Cortex of kidney (tissue), 1 donor: ENCODE measurements around the gene KCNK7.
"Not testable (repeated sequence)": the region's sequence is repeated elsewhere in the genome, so short reads cannot be mapped to it uniquely, and the experiment has no call there.

ENCODE experiments used
- DNase-seq: peaks from one replicate; lab custom pipeline; 2025; lab: John Stamatoyannopoulos, UW

Gene KCNK7

DNA sequence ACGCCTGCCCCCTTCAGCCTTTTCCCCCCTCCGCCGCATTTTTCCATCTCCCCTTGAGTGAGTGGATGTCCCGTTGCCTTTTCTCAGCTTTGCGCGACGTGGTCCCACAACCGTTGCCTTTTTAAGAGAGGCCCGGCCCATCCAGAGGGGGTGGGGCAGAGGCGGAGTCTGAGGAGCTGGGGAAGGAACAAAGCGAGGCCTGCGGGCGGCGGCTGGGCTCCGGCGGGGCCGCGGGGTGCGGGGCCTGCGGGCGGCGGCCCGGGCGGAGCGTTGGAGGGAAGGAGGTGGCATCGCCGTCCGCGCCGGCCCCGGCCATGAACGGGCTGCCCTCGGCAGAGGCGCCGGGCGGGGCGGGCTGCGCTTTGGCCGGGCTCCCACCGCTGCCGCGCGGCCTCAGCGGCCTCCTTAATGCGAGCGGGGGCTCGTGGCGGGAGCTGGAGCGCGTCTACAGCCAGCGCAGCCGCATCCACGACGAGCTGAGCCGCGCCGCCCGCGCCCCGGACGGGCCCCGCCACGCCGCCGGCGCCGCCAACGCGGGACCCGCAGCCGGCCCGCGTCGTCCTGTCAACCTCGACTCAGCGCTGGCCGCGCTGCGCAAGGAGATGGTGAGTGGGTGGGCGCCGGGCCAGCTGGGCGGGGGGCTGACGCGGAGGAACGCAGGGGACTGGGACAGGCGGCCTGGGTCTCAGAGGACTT lies 23.1 kb downstream of the KCNK7 start, which contains the start of gene FAM89B:
TSS of gene FAM89B (plus strand) at position 183 of the 696 bp plus-strand sequence. CDS start at position 315, 132 bp downstream.
- DNase-seq, result no peak

DNA sequence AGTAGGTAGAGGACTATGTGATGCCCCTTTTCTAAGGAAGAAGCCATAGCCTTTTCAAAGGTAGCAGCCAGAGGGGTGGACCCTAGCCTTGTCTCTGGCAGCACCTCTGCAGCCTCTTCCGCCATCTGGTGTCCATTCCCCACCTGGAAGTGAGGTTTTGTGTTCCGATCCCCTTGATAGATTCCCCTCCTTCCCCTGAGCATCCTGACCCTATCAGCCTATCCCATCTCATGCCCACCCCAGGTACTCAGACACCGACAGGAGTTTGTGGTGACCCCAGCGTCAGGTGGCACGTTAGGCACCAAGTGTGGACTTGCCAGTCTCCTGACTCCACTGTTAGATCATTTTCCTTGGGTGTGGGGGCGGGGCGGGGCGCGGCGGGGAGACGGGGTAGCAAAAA lies 23.7 kb downstream of the KCNK7 start:
- DNase-seq, result no peak

DNA sequence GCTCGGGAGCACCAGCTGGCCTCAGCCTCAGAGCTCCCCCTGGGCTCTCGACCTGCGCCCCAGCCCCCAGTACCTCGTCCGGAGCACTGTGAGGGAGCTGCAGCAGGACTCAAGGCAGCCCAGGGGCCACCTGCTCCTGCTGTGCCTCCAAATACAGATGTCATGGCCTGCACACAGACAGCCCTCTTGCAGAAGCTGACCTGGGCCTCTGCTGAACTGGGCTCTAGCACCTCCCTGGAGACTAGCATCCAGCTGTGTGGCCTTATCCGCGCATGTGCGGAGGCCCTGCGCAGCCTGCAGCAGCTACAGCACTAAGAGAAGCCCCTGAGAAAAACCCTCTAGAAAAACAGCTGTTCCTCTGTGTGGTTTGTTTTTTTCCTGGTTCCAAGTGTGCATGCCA lies 24.2 kb downstream of the KCNK7 start:
- no peak for DNase-seq

DNA sequence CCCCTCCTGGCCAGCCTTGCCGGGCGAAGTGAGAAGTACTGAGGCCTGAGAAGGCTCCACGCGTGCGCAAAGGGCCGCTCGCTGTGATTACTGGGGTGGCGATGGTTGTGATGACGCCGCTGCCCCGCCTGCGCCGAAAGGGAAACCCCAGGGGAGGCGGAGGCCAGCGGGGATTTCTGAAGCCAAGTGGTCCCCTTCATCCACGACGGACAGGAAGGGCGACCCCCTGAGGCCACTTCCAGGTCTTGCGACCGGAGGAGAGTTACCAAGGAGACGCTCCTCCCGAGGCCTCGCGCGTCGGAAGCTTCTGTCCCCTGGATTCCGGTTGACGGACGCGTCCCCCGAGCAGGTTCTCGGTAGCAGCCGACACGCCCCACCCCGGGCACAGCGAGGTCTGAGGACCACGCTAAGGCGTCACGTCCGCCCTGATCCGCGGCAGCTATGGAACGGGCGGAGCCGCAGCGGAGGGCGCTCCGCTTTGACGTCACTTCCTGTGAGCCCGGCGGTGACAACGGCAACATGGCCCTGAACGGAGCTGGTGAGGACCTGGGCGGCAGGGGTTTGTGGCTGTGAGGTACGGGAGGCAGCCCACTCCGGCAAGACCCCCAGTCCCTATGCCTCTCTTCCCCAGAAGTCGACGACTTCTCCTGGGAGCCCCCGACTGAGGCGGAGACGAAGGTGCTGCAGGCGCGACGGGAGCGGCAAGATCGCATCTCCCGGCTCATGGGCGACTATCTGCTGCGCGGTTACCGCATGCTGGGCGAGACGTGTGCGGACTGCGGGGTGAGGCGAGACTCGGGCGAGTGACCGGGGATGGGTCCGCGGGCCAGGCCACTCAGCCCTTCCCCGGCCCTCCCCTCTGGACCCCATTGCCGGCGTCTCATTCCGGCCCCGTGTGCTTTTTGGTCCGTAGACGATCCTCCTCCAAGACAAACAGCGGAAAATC lies 25.4 kb downstream of the KCNK7 start, which contains the start of gene ZNRD2:
TSS of gene ZNRD2 (plus strand) at position 505 of the 946 bp plus-strand sequence. CDS start at position 520, 15 bp downstream.
- no peak for DNase-seq

DNA sequence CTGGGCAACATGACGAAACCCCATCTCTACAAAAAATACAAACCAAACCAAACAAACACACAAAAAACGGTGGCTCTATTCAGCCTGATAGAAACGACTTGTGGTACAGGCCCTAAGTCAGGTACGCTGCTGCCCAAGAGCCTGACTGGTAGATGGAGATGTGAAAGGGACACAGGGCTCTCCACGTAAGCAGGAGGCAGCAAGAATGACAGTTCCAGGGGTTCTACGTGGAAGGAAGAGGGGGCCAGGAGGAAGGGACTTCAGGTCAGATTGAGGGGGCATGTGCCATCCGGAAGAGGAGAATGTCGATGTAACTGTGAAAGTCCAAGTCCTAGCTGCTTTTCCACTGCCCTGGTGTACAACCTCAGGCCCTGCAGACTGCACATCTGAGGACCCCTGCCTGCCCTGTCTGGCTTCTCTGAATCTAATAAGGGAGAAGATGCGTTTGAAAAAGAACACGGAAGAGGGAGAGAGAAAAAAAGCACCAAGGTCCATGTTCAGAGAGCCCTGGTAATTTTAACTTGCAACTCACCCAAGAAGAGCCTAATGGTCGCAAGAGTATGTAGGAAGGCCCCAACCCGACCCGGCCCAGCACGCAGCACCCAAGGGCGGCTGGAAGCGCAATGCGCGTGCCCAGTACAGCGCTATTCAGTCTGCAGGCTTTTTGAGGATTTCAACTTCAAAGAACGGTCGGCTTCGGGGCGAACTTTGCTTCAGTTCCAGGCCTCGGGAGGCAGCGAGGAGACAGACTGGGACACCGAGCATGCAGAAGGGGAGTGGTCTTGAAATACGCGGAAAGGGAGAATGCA lies 26.2 kb downstream of the KCNK7 start:
- DNase-seq, result no peak

DNA sequence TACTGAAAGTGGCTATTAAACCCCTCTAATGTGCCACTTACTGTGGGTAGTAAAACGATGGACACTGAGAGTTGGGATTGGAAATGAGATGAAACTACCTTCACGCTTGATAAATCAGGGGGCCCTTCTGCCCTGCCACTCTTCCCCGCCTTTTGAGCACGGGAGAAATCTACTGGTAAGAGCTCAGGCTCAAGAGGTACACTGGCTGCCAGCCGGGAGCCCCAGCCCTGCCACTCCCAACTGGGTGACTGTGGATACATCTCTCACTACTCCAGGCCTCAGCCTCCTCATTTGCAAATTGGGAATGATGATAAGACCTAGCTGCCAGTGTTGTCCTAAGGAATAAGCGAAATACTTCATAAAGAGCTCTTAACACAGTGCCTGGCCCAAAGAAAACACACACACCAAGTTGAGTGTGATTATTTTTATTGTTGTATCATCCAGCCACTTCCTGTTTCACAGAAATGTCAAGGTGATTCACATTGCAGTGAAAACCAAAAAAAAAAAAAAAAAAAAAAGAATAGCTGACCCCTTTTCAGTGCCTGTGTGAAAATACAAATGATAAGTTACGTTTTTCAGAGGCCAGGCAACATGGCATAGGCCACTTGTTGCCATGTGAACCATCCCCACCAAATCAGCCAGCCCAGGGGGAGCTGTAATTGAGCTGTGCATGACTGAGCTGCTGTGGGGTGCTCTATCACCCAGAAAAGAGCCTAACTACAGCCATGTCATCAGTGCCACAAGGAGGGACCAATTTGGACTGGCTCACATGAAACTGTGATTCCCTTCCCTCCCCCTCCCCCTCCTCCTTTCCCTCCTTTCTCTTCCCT lies 29.8 kb downstream of the KCNK7 start:
- no peak for DNase-seq

DNA sequence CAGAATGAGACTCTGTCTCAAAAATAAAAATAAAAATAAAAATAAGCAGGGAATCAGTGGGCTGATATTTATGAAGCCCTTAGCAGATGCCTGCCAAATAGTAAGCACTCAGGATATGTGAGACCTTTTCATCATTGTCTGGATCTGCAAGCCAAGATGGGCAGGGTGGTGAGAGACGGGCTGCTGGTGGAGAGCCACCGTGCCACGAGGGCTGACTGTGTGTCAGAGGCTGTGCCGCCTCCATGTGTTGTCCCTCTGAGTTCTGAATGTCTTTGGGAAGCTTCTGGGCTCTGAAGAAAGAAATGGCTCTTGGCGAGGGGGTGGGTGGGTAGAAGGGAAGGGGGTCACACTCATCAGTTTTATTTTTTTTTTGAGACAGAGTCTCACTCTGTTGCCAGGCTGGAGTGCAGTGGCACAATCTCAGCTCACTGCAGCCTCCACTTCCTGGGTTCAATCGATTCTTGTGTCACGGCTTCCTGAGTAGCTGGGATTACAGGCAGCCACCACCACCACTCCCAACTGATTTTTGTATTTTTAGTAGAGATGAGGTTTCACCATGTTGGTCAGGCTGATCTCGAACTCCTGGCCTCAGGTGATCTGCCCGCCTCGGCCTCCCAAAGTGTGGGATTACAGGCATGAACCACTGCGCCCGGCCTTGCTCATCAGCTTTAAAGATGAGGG lies 30.6 kb downstream of the KCNK7 start:
- not testable (repeated sequence) for DNase-seq

DNA sequence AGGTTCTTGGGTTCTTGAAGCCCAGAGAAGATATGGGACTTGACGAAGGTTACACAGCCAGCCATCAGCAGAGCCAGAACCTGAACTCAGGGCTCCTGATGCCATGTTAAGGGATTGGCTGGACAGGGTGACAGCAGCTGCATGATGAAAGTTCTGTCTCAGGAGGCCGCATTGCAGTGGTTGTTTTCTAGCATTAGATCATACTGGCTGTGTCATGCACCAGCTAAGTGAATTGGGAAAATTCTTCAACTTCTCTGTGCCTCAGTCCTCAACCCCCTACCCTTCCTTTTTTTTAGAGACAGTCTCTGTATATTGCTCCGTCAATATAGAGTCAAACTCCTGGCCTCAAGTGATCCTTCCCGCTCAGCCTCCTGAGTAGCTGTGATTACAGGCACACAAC lies 32.0 kb downstream of the KCNK7 start:
- no peak for DNase-seq

DNA sequence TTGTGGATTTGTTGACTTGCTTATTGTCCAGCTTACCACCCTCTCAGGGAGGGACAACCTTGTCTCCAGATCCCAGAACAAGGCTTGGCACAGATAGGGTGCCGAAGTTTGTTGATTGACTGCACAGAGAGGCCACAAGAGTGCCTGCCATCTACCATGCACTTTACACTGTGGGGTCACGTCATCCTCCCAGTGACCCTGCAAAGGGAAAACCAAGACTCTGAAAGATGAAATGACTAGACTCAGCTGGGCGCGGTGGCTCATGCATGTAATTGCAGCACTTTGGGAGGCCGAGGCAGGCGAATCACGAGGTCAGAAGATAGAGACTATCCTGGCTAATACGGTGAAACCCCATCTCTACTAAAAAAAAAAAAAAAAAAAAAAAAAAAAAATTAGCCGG lies 32.8 kb downstream of the KCNK7 start:
- no peak for DNase-seq

DNA sequence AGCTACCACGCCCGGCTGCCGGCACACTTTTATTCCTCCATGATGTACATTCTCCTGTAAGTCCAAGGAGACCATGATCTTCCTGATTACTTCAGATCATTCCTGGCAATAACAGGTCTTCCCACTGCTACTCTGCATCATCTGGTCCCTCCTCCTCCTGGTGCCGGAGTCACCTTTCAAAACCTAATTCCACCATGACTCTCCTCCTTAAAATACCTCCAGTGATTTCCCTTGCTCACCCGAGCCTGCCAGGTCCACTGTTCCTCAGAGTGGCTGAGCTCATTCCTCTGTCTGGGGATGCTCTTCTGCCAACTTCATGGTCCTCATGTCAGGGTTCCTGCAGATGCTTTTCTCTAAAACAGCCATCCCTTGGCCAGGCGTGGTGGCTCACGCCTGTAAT lies 33.6 kb downstream of the KCNK7 start:
- DNase-seq, result no peak

DNA sequence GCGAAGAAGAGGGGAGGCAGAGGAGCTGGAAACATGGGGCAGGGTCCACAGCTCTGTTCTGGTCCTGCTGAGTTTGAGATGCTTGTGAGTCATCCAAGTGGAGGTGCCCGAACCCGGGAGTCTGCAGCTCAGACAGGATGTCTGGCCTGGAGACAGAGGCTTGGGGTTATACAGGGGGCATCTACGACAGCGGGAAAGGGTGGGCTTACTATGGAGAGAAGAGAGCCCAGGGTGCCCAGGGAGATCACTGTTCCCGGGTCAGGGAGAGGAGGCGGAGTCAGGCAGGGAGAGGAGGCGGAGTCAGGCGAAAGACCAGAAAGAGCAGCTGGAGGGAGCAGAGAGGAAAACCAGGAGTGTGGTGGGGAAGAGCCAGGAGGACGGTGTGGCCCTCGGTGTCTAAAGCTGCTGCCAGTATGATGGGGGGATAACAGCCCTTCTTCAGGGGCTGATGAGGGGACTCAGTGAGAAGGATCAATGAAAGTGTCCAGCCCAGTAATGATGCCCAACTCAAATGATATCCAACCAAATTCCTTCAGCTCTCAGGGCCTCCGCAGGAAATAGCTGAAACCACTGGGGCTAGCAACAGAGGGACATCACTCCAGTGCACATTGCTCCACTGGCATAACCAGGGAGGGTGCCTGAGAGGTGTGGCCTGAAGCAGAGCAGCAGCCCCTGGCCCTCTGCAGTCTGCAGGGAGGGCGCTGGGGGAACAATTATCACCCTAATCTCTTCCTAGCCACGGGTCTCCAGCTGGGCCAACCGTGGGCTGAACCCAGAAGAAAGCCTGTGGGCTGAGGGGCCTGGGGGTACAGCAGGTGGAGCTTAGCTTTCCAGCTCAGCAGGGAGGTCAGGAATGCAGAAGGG lies 34.8 kb downstream of the KCNK7 start:
- DNase-seq, result no peak

DNA sequence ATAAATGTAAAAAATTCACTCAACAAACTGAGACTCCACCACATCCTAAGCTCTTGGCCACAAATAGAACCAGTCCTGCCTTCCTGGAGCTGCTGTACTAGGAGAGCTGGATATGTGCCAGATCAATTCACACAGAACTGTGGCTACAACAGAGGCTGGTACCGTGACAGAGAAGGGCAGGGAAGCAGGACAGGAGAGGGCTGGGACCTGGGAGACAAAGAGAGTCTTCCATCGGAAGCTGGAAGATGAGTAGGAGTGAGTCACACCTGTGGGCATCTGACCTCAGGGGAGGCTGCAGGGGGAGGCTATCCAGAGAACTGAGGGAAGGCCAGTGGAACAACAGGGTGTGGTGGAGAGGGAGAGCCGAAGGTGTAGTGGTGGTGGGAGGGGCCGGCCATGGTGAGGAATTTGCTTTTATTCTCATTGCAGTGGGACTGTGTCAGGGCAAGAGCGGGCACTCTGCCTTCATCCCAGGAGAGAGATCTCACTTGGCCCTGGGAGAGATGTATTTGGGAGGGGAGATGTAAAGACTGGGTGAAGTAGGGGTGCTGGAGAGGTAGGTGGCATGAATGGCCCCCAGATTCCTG lies 35.6 kb downstream of the KCNK7 start:
- no peak for DNase-seq

DNA sequence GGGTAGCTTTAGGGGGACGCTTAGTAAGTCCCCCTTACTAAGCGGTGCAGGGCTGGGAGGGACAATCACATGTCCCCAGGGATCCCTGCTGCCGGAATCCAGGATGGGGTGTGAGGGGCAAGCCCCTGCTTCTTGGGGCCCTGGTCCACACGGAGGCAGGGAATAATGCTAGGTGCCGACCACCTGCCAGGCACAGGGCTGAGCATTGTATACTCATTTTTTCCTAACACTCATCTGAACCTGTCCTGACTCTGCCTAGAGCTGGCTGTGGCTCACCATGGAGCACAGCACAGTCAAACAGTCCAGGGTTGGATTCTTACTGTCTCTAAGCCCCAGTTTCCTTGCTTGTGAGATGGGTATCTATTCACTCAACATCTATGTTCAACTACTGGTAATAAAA lies 36.1 kb downstream of the KCNK7 start:
- no peak for DNase-seq

DNA sequence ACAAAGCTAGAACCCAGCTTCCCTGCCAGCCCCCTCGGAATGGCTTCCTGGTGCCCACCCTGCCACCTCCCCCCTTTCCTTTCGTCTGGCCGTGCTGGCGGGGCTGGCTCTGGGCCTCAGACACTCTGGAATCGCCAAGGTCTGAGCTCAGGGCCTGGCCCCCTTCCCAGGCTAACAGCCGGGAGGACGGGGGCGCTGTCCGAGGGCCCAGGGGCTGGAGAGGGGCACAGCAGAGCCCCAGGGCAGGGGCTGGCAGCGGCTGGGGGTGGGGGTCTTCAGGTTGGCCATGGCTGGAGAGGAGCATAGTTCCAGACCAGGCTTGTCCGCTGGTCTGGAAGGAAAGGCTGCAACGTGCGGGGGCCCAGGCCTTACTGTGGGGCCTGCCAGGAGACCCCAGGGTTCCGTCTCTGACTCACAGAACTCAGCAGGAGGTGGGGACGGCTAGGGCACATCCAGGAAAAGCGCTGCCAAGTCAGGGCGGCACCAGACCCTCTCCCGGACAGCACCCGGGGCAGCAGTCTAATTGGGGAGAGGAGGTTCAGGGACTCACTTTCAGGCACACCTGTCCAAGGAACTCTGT lies 36.6 kb downstream of the KCNK7 start:
- DNase-seq, result no peak

DNA sequence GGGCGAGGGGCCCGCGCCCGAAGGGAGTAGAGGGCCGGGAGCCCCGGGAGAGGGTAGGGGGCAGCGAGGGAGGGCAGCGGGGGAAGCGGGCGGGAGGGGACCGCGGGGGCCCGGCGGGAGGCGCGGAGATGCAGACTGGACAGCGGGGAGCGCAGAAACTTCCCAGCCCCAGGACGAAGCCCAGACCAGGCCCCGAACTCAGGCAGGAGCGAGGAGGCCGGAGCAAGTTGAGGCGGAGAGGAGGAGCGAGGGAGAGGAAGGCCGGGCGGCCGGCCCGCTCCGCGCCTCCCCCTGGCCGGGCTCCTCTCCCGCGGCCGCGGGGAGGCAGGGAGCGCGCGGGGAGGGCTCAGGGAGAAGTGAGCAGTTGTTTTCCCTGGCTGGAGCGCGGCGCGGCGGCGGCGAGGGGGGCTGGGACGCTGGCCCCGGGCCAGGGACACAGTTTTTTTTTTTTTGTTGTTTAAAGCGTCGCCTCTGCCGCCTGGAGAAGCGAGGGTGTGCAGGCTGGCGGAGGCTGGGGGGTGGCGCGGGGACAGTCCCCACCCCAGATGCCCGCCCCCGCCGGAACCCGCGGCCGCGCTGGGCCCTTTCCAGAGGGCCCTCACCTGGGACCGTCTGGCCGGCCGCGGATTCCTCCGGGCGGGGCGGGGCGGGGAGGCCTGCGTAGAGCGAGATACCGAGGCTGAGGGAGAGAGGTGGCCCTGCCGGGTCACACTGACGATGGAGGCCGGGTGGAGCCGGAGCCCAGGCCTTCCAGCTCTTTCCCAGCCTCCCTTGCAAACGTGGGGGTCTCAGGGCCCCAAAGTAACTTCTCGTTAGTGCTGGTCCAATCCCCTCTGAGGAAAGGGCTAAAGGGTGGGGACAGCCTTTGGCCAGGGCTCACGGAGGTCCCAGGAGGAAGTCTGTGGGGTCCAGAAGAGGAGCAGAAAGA lies 37.3 kb downstream of the KCNK7 start, which contains the start of gene LTBP3:
TSS of gene LTBP3 (minus strand) at position 358 of the 928 bp plus-strand sequence. CDS start 400 bp downstream, outside the sequence.
- no peak for DNase-seq

DNA sequence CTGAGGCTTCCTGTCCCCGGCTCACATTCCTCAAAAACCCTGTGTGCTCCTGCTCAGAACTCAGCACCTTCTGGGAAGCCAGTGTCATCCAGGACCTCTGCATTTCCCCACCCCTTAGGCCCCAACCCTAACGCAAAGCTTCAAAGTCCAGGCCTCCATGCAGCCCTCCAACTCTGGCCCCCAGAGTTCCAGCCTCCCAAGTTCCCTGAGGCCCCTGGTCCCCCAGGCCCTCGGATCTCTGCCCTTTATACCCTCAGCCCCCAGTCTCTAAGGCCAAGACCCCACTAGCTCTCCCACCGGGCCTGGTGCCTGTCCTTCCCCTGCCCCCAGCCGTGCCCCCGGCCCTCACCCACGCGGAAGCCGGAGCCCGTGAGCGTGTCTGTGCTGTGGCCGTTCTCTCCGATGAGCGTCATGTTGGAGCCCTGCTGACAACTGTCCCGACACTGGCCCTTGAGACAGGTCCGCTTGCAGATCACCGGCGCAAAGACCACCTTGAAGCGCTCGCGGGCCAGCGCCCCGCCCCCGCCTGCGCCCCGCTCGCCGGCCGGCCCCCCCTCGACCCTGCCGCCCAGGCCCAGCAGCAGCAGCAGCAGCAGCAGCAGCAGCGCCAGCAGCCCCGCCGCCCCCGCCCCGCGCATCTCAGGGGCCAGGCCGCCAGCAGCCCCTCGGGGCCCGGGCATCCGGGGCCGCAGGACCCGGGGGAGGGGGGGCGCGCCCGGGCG lies 38.2 kb downstream of the KCNK7 start:
- DNase-seq, result no peak
